ENCODE data around the gene TMEM221.
A peak's percentile ranks its signal among the peaks of the same experiment; 100 is the strongest.

The TMEM221 gene

GRCh38 chr19:17436874-17437267 lies 11.6 kb downstream of the TMEM221 start:
- no peak for DNase-seq

- DNase-seq: no peak
These were observed 12.2 kb downstream of the TMEM221 start for GRCh38 chr19:17436094-17436873.

GRCh38 chr19:17435218-17435617 lies 13.2 kb downstream of the TMEM221 start:
- no peak for DNase-seq

GRCh38 chr19:17431417-17431816 lies 17.1 kb downstream of the TMEM221 start:
- no peak for DNase-seq

- no peak for DNase-seq
These were observed 18.8 kb downstream of the TMEM221 start for GRCh38 chr19:17429641-17430113.

GRCh38 chr19:17424743-17425365 lies 23.6 kb downstream of the TMEM221 start:
- no peak for DNase-seq

- no peak for DNase-seq
These were observed 24.8 kb downstream of the TMEM221 start for GRCh38 chr19:17423429-17424208.

- DNase-seq: no peak
These were observed 26.5 kb downstream of the TMEM221 start for GRCh38 chr19:17421942-17422341.

- peak; percentile 22 for DNase-seq
These were observed 28.0 kb downstream of the TMEM221 start for GRCh38 chr19:17420475-17420924.

- peak; percentile 98 for DNase-seq
These were observed 28.6 kb downstream of the TMEM221 start, which contains the start of gene MVB12A for GRCh38 chr19:17419621-17420474. MVB12A (plus strand) TSS chr19:17420047; CDS start chr19:17420136, 89 bp downstream.

GRCh38 chr19:17419154-17419620 lies 29.3 kb downstream of the TMEM221 start:
- no peak for DNase-seq

GRCh38 chr19:17418710-17419109 lies 29.8 kb downstream of the TMEM221 start:
- DNase-seq: no peak

GRCh38 chr19:17415121-17415520 lies 33.3 kb downstream of the TMEM221 start:
- DNase-seq: no peak

- DNase-seq: no peak
These were observed 34.4 kb downstream of the TMEM221 start for GRCh38 chr19:17414097-17414496.

- no peak for DNase-seq
These were observed 36.7 kb downstream of the TMEM221 start for GRCh38 chr19:17411801-17412200.

GRCh38 chr19:17409990-17410389 lies 38.5 kb downstream of the TMEM221 start:
- no peak for DNase-seq

GRCh38 chr19:17406887-17407196 lies 41.6 kb downstream of the TMEM221 start:
- DNase-seq: no peak

GRCh38 chr19:17406046-17406886 lies 42.2 kb downstream of the TMEM221 start:
- peak; percentile 41 for DNase-seq

GRCh38 chr19:17405250-17406045 lies 43.0 kb downstream of the TMEM221 start, which contains the start of gene BST2:
BST2 (minus strand) TSS chr19:17405630; CDS start chr19:17405575, 55 bp downstream.
- DNase-seq: peak; percentile 74

GRCh38 chr19:17404621-17405249 lies 43.7 kb downstream of the TMEM221 start:
- DNase-seq: no peak

Measured in CD4-positive, alpha-beta T cell treated with Interleukin-15 for 1 hour (primary cell).